Tibial artery (tissue), 4 donors: ENCODE measurements around the gene TAAR8.

Experiments
- DNase-seq, 2 donors: peaks; one replicate each; pipeline ENCODE4 v3.0.0-alpha.2; 2019
- H3K27ac ChIP-seq, 2 donors: fragments of 200-600 bp; sonication (generic) in 1 of 2; 1 replicate in 1 of 2; 2 replicates in 1 of 2; pipeline ENCODE4 v1.5.1; 2018 to 2019; ENCODE audit warnings: mild to moderate bottlenecking in 1 of 2
- H3K27me3 ChIP-seq, 2 donors: fragments of 200-600 bp; sonication (generic) in 1 of 2; one replicate each; pipeline versions ENCODE4 v1.5.1 to v1.6.0; 2016 to 2019
- H3K36me3 ChIP-seq, 3 donors: fragments of 200-600 bp; sonication (generic) in 2 of 3; one replicate each; pipeline ENCODE4 v1.5.1; 2016 to 2019; ENCODE audit warnings: mild to moderate bottlenecking in 2 of 3
- H3K4me1 ChIP-seq, 4 donors: fragments of 200-600 bp; sonication (generic) in 2 of 4; 1 replicate in 3 of 4; 2 replicates in 1 of 4; pipeline ENCODE4 v1.5.1; 2016 to 2019
- H3K4me3 ChIP-seq, 2 donors: fragments of 200-600 bp; sonication (generic) in 1 of 2; 1 replicate in 1 of 2; 2 replicates in 1 of 2; pipeline ENCODE4 v1.5.1; 2018 to 2019; ENCODE audit warnings: mild to moderate bottlenecking in 2 of 2
- H3K9me3 ChIP-seq, 3 donors: fragments of 200-600 bp; sonication (generic) in 1 of 3; one replicate each; pipeline ENCODE4 v1.5.1; 2016 to 2019
- intact Hi-C: fragments of 100-400 bp; cut with DNase I; formaldehyde crosslinking; loops from one replicate; pipeline ENCODE4 v1.15.0; 2023; ENCODE audit warnings: low total_unique reads
- TF ChIP-seq, protein P1 (sequence below), 2 experiments: fragments of 200-600 bp in 1 of 2; fragments of 450-650 bp in 1 of 2; IDR thresholded peaks; one replicate each; pipeline ENCODE4 v1.5.1; 2017 to 2019; ENCODE audit warnings: antibody characterized with exemption in 2 of 2, mild to moderate bottlenecking in 1 of 2, moderate library complexity in 1 of 2

The TAAR8 gene, protein sequence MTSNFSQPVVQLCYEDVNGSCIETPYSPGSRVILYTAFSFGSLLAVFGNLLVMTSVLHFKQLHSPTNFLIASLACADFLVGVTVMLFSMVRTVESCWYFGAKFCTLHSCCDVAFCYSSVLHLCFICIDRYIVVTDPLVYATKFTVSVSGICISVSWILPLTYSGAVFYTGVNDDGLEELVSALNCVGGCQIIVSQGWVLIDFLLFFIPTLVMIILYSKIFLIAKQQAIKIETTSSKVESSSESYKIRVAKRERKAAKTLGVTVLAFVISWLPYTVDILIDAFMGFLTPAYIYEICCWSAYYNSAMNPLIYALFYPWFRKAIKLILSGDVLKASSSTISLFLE

DNA sequence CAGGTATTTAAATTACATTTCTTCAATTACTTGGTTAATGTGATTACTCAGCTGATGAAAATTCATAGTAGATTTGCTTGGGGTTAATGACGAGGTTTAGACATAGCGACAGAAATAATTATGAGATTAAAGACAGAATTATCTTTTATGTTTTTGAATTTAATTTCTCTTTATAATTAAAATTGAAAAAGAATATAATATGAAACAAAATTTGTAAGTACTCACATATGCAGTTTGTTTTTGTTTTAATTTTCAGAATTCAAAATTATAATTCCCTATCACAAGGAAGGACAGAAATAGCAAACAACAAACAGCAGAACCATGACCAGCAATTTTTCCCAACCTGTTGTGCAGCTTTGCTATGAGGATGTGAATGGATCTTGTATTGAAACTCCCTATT, at the start of gene TAAR8:
Gene TAAR8 (plus strand): TSS at position 301 of the 400 bp plus-strand sequence. CDS start 21 bp downstream, at position 322.
- intact Hi-C loops, result no loop called here
- DNase-seq, result no peak
- Histone ChIP-seq H3K27ac (no peak within 1 kb of the TSS), H3K4me3 (no peak within 1 kb of the TSS), H3K27me3 (no peaks in the 10 kb centered on the region), H3K36me3 (no peaks in the 10 kb centered on the region), H3K4me1 (no peaks in the 10 kb centered on the region), H3K9me3 (no peaks in the 10 kb centered on the region)
- TF ChIP-seq, protein P1, sequence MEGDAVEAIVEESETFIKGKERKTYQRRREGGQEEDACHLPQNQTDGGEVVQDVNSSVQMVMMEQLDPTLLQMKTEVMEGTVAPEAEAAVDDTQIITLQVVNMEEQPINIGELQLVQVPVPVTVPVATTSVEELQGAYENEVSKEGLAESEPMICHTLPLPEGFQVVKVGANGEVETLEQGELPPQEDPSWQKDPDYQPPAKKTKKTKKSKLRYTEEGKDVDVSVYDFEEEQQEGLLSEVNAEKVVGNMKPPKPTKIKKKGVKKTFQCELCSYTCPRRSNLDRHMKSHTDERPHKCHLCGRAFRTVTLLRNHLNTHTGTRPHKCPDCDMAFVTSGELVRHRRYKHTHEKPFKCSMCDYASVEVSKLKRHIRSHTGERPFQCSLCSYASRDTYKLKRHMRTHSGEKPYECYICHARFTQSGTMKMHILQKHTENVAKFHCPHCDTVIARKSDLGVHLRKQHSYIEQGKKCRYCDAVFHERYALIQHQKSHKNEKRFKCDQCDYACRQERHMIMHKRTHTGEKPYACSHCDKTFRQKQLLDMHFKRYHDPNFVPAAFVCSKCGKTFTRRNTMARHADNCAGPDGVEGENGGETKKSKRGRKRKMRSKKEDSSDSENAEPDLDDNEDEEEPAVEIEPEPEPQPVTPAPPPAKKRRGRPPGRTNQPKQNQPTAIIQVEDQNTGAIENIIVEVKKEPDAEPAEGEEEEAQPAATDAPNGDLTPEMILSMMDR (IDR thresholded peaks at IDR 0.05), result no peak

DNA sequence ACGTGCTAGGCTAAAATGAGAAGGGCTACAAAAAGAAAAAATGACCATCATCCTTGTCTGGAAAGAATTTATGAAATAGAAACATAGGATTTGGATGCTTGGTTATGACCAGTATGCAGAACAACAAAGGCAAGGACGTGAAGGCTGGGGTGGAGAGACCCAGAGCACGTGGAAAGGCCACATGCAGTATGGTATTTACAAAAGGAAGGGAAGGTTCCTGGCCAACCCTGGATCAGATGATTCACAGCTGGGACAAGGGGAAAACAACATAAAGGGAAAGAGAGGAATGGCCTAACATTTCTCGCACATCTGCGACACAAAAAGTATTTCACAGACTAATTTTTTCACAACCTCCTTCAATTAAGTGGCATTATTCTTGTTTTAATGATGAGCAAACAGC, 47.7 kb upstream of the TAAR8 start:
- Histone ChIP-seq H3K27ac (no peak overlapping the region), H3K4me1 (peaks cover 0 to 73% (median 22%) of the 10 kb centered on the region in 4 donors), H3K27me3 (no peaks in the 10 kb centered on the region), H3K4me3 (no peak overlapping the region), H3K36me3 (peaks cover 24 to 33% (median 27%) of the 10 kb centered on the region in 3 donors), H3K9me3 (no peaks in the 10 kb centered on the region)
- intact Hi-C loops, result no loop called here
- no peak for DNase-seq
- TF ChIP-seq, protein P1 (IDR thresholded peaks at IDR 0.05), result no peak

DNA sequence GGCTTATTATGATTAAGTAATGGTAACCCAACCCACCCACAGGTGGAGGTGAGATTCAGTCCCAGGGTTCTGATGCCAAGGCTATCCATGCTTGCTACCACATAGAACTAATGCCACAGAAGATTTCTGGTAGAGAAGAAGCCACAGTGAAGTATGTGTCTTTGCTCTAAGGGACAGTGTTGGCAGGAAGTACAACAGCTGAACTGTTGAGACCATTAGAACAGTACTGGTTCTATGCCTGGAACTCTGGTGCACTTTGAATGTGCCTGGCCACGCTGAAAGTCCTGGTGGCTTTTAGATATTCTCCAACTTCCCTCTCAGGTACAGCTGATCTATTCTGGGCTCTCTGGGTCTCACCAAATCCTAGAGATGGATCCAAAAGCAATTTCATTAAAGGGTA, 47.3 kb upstream of the TAAR8 start:
- no peak for DNase-seq
- H3K4me1 ChIP-seq, result peaks cover 0 to 73% (median 24%) of the 10 kb centered on the region in 4 donors

DNA sequence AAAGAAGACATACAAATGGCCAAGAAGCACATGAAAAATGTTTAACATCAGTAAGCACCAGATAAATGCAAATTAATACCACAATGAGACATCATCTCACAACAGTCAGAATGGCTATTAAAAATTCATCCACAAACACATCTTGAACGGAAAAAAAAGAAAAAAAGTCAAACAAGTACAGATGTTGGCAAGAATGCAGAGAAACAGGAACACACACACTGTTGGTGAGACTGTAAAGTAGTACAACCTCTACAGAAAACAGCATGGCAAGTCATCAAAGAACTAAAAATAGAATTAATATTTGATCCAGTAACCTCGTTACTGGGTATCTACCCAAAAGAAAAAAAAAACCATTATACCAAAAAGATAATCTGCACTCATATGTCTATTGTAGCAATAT, 46.0 kb upstream of the TAAR8 start:
- intact Hi-C loops, result no loop called here
- Histone ChIP-seq H3K36me3 (peaks cover 16 to 18% (median 17%) of the 10 kb centered on the region in 3 donors), H3K27me3 (no peaks in the 10 kb centered on the region), H3K9me3 (no peaks in the 10 kb centered on the region), H3K4me1 (peaks cover 0 to 83% (median 33%) of the 10 kb centered on the region in 4 donors), H3K27ac (no peak overlapping the region), H3K4me3 (no peak overlapping the region)
- no peak for DNase-seq
- TF ChIP-seq, protein P1 (IDR thresholded peaks at IDR 0.05), result no peak

More for the DNA sequence above, 47.3 kb upstream of the TAAR8 start:
- TF ChIP-seq, protein P1 (IDR thresholded peaks at IDR 0.05), result no peak
- intact Hi-C loops, result no loop called here
- H3K27ac ChIP-seq, result no peak overlapping the region
- H3K9me3 ChIP-seq, result no peaks in the 10 kb centered on the region
- H3K4me3 ChIP-seq, result no peak overlapping the region
- peaks cover 24 to 29% (median 27%) of the 10 kb centered on the region in 3 donors for H3K36me3 ChIP-seq
- no peaks in the 10 kb centered on the region for H3K27me3 ChIP-seq

DNA sequence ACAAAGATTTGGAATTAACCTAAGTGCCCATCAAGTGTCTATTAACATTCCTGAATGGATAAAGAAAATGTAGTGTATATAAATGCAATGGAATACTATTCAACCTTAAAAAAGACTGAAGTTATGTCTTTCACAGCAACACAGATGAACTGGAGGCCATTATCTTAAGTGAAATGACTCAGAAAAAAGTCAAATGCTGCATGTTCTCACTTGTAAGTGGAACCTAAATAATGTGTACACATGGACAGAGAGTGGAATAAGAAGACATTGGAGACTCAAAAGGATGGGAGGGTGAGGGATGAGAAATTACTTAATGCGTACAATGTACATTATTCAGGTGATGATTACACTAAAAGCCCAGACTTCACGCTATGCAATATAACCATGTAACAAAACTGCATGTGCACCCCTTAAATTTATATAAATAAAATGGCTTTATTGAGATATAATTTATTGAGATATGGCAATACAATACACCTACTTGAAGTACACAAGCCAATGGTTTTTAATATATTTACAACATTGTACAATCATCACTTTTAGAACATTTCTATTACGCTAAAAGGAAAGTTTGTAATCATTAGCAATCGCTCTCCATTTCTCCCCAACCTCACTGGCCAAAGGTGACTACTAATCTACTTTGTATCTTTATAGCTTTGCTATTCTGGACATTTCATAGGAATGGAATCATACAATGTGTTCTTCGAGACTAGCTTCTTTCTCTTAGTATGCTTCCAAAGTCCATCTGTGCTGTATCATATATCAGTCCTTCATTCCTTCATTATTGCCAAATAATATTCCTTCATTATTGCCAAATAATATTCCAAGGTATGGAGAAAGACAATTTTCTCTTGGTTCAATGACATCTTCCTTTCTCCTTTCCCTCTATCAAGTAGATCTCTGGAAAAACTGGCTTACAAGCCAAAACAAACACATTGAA, 45.3 kb upstream of the TAAR8 start:
- H3K36me3 ChIP-seq, result peaks cover 9 to 11% (median 10%) of the 10 kb centered on the region in 3 donors
- no peak overlapping the region for H3K27ac ChIP-seq
- H3K9me3 ChIP-seq, result no peaks in the 10 kb centered on the region
- TF ChIP-seq, protein P1 (IDR thresholded peaks at IDR 0.05), result no peak
- no peaks in the 10 kb centered on the region for H3K27me3 ChIP-seq
- peaks cover 0 to 89% (median 33%) of the 10 kb centered on the region in 4 donors for H3K4me1 ChIP-seq
- DNase-seq, result no peak
- intact Hi-C loops, result no loop called here
- H3K4me3 ChIP-seq, result no peak overlapping the region
